K562 (cell line): ENCODE measurements around the gene MAST4. TPM values are rescaled to one million over a fixed set of nuclear protein-coding genes. Genes with fewer than 3 reads are reported as not detected.

Experiments
- FOXJ3 ChIP-seq: sonication (generic); formaldehyde crosslinking; IDR thresholded peaks from 2 replicates; pipeline ENCODE4 v1.4.0; 2020; ENCODE audit warnings: mild to moderate bottlenecking, missing genetic modification reagents
- PHB ChIP-seq: fragments of 250-450 bp; sonication (Bioruptor Pico); IDR thresholded peaks from 2 replicates; pipeline ENCODE4 v1.5.0; 2021
- STAT5A ChIP-seq: IDR thresholded peaks from 2 replicates; pipeline ENCODE4 v1.6.1; 2012; ENCODE audit warnings: low read length, inconsistent platforms, borderline replicate concordance
- TOE1 ChIP-seq, 2 experiments: fragments of 450-650 bp in 1 of 2; sonication (generic) in 1 of 2; formaldehyde crosslinking in 1 of 2; IDR thresholded peaks; 2 replicates each; pipeline versions ENCODE4 v1.7.1 to v1.8.0; 2016 to 2022; ENCODE audit warnings: borderline replicate concordance in 2 of 2, mild to moderate bottlenecking in 2 of 2, antibody characterized with exemption in 1 of 2, inconsistent platforms in 1 of 2, low read depth in 1 of 2, missing genetic modification reagents in 1 of 2, moderate library complexity in 1 of 2
- ZNF232 ChIP-seq: sonication (generic); formaldehyde crosslinking; IDR thresholded peaks from 2 replicates; pipeline ENCODE4 v1.8.0; 2022; ENCODE audit warnings: mild to moderate bottlenecking, missing genetic modification reagents
- polyA plus RNA-seq, 8 experiments: library from polyadenylated mRNA; depleted of rRNA in 4 of 8; stranded (reverse) in 5 of 8; unstranded in 3 of 8; fragments of >200 nt; fragmentation: Nextera tagmentation in 2 of 8; fragmentation: Illumina TruSeq in 1 of 8; extraction: Ambion mirVana in 2 of 8; extraction: Trizol in 1 of 8; gene quantifications; 2 replicates each; pipeline versions ENCODE4 v1.2.1 to v1.2.3, GENCODE V29; 2011 to 2014; ENCODE audit warnings: inconsistent platforms in 1 of 8, missing spikeins in 1 of 8
- total RNA-seq, 7 experiments: library from RNA; depleted of rRNA in 6 of 7; stranded (reverse); fragments of >200 nt in 6 of 7; fragmentation: Illumina TruSeq in 2 of 7; extraction: Trizol in 2 of 7; gene quantifications; 2 replicates each; pipeline versions ENCODE4 v1.2.1 to v1.2.3, GENCODE V29; 2011 to 2021; ENCODE audit warnings: low replicate concordance in 1 of 7
- TF ChIP-seq, protein P1 (sequence below): fragments of 250-450 bp; sonication (Bioruptor Pico); IDR thresholded peaks from 2 replicates; pipeline ENCODE4 v1.4.0; 2020; ENCODE audit warnings: mild to moderate bottlenecking, moderate library complexity
- TF ChIP-seq, protein P2 (sequence below): fragments of 450-650 bp; formaldehyde crosslinking; conservative IDR thresholded peaks from 2 replicates; pipeline ENCODE4 v1.4.0; 2022; ENCODE audit warnings: mild to moderate bottlenecking, missing genetic modification characterization
- TF ChIP-seq, protein P3 (sequence below): fragments of 450-650 bp; IDR thresholded peaks from 2 replicates; pipeline ENCODE4 v1.6.1; 2016
- TF ChIP-seq, protein P4 (sequence below), 2 experiments: fragments of 450-650 bp in 1 of 2; IDR thresholded peaks; 2 replicates each; pipeline ENCODE4 v1.6.1; 2011 to 2017; ENCODE audit warnings: low read depth in 2 of 2, antibody characterized with exemption in 1 of 2, borderline replicate concordance in 1 of 2, low read length in 1 of 2, mild to moderate bottlenecking in 1 of 2, mixed read lengths in 1 of 2; ENCODE audit not compliant: control insufficient read depth in 1 of 2
- TF ChIP-seq, protein P5 (sequence below): sonication (generic); formaldehyde crosslinking; IDR thresholded peaks from 2 replicates; pipeline ENCODE4 v1.8.1; 2023; ENCODE audit warnings: missing genetic modification reagents, mild to moderate bottlenecking, borderline replicate concordance

MAST4 gene
- total and polyA plus RNA-seq, 9 of the 15 experiments (the other 6 are each of a cell fraction or from before 2014, with no cell fraction given), result 0.88 to 10.1 (median 5.2) TPM

DNA sequence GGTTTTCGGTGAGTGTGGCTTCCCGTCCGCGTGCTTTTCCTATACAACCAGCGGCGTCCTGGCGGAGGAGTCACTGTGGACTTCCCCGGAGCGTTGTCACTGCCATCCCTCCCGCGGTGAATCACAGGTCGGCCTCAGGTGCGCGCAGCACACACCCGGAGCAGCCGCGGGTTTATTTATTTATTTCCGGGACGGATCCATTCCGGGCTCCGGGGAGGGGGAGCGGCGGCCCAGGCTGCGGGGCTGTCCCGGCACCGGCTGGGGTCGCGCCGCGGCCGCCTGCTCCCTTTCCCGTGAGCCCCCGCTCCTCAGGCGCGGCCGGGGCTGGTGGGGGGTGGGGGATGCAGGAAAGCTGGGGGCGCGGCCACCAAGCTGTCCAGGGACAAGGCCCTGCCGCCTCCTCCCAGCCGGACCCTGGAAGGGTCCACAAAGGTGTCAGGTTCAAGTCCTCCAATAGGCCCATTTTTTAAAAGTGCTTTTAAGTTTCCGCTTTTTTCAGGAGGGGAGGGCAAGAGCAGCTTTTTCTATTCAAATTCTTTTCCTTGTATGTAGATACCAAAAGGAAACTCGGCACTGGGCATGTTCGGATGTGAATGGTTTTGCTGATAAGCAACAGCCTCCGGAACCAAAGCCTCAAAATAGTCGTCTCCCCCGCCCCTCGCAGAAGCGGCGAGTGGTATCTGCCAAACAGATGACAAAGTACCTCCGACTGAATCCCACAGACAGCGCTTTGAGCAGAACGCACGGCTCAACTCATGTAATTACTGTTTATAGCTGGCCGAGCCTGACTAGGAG lies 407.9 kb downstream of the MAST4 start (continued):
- TF ChIP-seq, protein P1, sequence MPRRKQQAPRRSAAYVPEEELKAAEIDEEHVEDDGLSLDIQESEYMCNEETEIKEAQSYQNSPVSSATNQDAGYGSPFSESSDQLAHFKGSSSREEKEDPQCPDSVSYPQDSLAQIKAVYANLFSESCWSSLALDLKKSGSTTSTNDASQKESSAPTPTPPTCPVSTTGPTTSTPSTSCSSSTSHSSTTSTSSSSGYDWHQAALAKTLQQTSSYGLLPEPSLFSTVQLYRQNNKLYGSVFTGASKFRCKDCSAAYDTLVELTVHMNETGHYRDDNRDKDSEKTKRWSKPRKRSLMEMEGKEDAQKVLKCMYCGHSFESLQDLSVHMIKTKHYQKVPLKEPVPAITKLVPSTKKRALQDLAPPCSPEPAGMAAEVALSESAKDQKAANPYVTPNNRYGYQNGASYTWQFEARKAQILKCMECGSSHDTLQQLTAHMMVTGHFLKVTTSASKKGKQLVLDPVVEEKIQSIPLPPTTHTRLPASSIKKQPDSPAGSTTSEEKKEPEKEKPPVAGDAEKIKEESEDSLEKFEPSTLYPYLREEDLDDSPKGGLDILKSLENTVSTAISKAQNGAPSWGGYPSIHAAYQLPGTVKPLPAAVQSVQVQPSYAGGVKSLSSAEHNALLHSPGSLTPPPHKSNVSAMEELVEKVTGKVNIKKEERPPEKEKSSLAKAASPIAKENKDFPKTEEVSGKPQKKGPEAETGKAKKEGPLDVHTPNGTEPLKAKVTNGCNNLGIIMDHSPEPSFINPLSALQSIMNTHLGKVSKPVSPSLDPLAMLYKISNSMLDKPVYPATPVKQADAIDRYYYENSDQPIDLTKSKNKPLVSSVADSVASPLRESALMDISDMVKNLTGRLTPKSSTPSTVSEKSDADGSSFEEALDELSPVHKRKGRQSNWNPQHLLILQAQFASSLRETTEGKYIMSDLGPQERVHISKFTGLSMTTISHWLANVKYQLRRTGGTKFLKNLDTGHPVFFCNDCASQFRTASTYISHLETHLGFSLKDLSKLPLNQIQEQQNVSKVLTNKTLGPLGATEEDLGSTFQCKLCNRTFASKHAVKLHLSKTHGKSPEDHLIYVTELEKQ (CRISPR knock-in tag), result no peak
- TF ChIP-seq, protein P2, sequence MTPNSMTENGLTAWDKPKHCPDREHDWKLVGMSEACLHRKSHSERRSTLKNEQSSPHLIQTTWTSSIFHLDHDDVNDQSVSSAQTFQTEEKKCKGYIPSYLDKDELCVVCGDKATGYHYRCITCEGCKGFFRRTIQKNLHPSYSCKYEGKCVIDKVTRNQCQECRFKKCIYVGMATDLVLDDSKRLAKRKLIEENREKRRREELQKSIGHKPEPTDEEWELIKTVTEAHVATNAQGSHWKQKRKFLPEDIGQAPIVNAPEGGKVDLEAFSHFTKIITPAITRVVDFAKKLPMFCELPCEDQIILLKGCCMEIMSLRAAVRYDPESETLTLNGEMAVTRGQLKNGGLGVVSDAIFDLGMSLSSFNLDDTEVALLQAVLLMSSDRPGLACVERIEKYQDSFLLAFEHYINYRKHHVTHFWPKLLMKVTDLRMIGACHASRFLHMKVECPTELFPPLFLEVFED (CRISPR knock-in tag), result no peak
- TF ChIP-seq, protein P3, sequence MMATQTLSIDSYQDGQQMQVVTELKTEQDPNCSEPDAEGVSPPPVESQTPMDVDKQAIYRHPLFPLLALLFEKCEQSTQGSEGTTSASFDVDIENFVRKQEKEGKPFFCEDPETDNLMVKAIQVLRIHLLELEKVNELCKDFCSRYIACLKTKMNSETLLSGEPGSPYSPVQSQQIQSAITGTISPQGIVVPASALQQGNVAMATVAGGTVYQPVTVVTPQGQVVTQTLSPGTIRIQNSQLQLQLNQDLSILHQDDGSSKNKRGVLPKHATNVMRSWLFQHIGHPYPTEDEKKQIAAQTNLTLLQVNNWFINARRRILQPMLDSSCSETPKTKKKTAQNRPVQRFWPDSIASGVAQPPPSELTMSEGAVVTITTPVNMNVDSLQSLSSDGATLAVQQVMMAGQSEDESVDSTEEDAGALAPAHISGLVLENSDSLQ, result peak; percentile 85
- TF ChIP-seq, protein P4, sequence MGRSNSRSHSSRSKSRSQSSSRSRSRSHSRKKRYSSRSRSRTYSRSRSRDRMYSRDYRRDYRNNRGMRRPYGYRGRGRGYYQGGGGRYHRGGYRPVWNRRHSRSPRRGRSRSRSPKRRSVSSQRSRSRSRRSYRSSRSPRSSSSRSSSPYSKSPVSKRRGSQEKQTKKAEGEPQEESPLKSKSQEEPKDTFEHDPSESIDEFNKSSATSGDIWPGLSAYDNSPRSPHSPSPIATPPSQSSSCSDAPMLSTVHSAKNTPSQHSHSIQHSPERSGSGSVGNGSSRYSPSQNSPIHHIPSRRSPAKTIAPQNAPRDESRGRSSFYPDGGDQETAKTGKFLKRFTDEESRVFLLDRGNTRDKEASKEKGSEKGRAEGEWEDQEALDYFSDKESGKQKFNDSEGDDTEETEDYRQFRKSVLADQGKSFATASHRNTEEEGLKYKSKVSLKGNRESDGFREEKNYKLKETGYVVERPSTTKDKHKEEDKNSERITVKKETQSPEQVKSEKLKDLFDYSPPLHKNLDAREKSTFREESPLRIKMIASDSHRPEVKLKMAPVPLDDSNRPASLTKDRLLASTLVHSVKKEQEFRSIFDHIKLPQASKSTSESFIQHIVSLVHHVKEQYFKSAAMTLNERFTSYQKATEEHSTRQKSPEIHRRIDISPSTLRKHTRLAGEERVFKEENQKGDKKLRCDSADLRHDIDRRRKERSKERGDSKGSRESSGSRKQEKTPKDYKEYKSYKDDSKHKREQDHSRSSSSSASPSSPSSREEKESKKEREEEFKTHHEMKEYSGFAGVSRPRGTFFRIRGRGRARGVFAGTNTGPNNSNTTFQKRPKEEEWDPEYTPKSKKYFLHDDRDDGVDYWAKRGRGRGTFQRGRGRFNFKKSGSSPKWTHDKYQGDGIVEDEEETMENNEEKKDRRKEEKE (IDR thresholded peaks at IDR 0.05; ENCODE audit: borderline replicate concordance in 1 of 2, control insufficient read depth in 1 of 2, low read depth in 2 of 2, low read length in 1 of 2), result 0 out of 4 replicates have a peak, but pooled peaks of 1 of the 2 experiments have one; percentile 60
- TF ChIP-seq ZNF232 (CRISPR knock-in tag) (no peak), FOXJ3 (CRISPR knock-in tag) (no peak), PHB (CRISPR knock-in tag) (no peak), STAT5A (peak; percentile 65), TOE1 (IDR thresholded peaks at IDR 0.05; ENCODE audit: borderline replicate concordance) (peak; percentile 63; the same call in 1 of the 2 replicates), TOE1 (CRISPR knock-in tag; IDR thresholded peaks at IDR 0.05; ENCODE audit: borderline replicate concordance, low read depth) (no peak)
- TF ChIP-seq, protein P5, sequence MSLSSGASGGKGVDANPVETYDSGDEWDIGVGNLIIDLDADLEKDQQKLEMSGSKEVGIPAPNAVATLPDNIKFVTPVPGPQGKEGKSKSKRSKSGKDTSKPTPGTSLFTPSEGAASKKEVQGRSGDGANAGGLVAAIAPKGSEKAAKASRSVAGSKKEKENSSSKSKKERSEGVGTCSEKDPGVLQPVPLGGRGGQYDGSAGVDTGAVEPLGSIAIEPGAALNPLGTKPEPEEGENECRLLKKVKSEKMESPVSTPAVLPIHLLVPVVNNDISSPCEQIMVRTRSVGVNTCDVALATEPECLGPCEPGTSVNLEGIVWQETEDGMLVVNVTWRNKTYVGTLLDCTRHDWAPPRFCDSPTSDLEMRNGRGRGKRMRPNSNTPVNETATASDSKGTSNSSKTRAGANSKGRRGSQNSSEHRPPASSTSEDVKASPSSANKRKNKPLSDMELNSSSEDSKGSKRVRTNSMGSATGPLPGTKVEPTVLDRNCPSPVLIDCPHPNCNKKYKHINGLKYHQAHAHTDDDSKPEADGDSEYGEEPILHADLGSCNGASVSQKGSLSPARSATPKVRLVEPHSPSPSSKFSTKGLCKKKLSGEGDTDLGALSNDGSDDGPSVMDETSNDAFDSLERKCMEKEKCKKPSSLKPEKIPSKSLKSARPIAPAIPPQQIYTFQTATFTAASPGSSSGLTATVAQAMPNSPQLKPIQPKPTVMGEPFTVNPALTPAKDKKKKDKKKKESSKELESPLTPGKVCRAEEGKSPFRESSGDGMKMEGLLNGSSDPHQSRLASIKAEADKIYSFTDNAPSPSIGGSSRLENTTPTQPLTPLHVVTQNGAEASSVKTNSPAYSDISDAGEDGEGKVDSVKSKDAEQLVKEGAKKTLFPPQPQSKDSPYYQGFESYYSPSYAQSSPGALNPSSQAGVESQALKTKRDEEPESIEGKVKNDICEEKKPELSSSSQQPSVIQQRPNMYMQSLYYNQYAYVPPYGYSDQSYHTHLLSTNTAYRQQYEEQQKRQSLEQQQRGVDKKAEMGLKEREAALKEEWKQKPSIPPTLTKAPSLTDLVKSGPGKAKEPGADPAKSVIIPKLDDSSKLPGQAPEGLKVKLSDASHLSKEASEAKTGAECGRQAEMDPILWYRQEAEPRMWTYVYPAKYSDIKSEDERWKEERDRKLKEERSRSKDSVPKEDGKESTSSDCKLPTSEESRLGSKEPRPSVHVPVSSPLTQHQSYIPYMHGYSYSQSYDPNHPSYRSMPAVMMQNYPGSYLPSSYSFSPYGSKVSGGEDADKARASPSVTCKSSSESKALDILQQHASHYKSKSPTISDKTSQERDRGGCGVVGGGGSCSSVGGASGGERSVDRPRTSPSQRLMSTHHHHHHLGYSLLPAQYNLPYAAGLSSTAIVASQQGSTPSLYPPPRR, result no peak
